Thymus (tissue), 11 donors: ENCODE measurements around the gene RNF40. TPM values are rescaled to one million over a fixed set of nuclear protein-coding genes. Genes with fewer than 3 reads are reported as not detected.
A peak's percentile ranks its signal among the peaks of the same experiment; 100 is the strongest.
"Not testable (repeated sequence)": the region's sequence is repeated elsewhere in the genome, so short reads cannot be mapped to it uniquely, and the experiment has no call there.

Experiments used
- DNase-seq, 9 donors: peaks; one replicate each; pipeline ENCODE4 v3.0.0-alpha.2; 2013; ENCODE audit warnings: low spot score in 9 of 9, low read depth in 6 of 9, missing footprints in 1 of 9
- H3K27ac ChIP-seq, 2 donors: one replicate each; pipeline ENCODE4 v1.5.1; 2013; ENCODE audit warnings: control low read depth in 1 of 2, low read depth in 1 of 2, low read length in 1 of 2, mild to moderate bottlenecking in 1 of 2, moderate library complexity in 1 of 2
- H3K27me3 ChIP-seq, 2 donors: one replicate each; pipeline ENCODE4 v1.5.1; 2013; ENCODE audit warnings: low read length in 1 of 2; ENCODE audit not compliant: control insufficient read depth in 2 of 2, insufficient read depth in 1 of 2
- H3K36me3 ChIP-seq, 2 donors: one replicate each; pipeline ENCODE4 v1.5.1; 2013; ENCODE audit warnings: low read length in 1 of 2, mild to moderate bottlenecking in 1 of 2, moderate library complexity in 1 of 2; ENCODE audit not compliant: control insufficient read depth in 2 of 2, insufficient read depth in 2 of 2
- H3K4me1 ChIP-seq, 2 donors: one replicate each; pipeline ENCODE4 v1.5.1; 2013; ENCODE audit warnings: low read length in 2 of 2; ENCODE audit not compliant: control insufficient read depth in 2 of 2, insufficient read depth in 2 of 2
- H3K4me3 ChIP-seq, 2 donors: one replicate each; pipeline ENCODE4 v1.5.1; 2013; ENCODE audit warnings: low read length in 2 of 2, control low read depth in 1 of 2, mild to moderate bottlenecking in 1 of 2
- H3K9me3 ChIP-seq, 2 donors: one replicate each; pipeline ENCODE4 v1.5.1; 2013; ENCODE audit warnings: low read length in 1 of 2, mild to moderate bottlenecking in 1 of 2; ENCODE audit not compliant: control insufficient read depth in 2 of 2, insufficient read depth in 1 of 2
- WGBS: extraction: QIAGEN DNeasy Blood & Tissue Kit; methylation state at CpG from one replicate; pipeline ENCODE4 v1.1.7; 2013; 5-methylcytosine and 5-hydroxymethylcytosine counted together
- polyA plus RNA-seq: library from polyadenylated mRNA; stranded (reverse); fragments of 200-250 nt; gene quantifications from one replicate; pipeline ENCODE4 v1.2.3, GENCODE V29; 2013
- total RNA-seq: library from RNA; stranded (reverse); fragments of 120-200 nt; gene quantifications from one replicate; pipeline ENCODE4 v1.2.4, GENCODE V29; 2013
- donor health status: healthy.

RNF40 gene
- total and polyA plus RNA-seq, 2 donors: 42.4 to 74.8 TPM

GRCh38 chr16:30797670-30798309 is 35.7 kb downstream of the RNF40 start:
- Histone ChIP-seq H3K27me3 (no peaks in the 10 kb centered on the region), H3K4me1 (peaks cover 0 to 4% of the 10 kb centered on the region in 2 donors), H3K27ac (no peak overlapping the region), H3K9me3 (no peaks in the 10 kb centered on the region), H3K36me3 (no peaks in the 10 kb centered on the region), H3K4me3 (no peak overlapping the region)
- DNase-seq: no peak
- 87% methylated on average over 8 of the region's 8 CpGs for WGBS

DNA sequence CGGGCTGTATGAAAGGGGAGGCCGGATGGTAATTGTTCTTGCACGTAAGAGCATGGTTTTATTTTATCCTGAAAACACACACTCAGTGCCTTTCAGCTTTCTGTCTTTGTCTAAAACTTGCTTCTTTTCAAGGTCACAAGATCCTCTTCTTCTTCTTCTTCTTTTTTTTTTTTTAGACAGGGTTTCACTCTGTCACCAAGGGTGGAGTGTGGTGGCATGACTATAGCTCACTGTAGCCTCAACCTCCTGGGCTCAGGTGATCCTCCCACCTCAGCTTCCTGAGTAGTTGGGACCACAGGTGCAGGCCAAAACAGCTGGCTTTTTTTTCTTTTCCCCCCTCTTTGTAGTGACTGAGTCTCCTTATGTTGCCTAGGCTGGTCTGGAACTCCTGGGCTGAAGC is 40.8 kb downstream of the RNF40 start:
- DNase-seq: peak in 1 of 9 donors; percentile 23
- H3K27ac ChIP-seq: no peak overlapping the region
- peaks cover 4 to 25% of the 10 kb centered on the region in 2 donors for H3K4me1 ChIP-seq
- WGBS: 88% methylated on average over 3 of the region's 3 CpGs
- peaks cover 0 to 18% of the 10 kb centered on the region in 2 donors for H3K27me3 ChIP-seq
- H3K4me3 ChIP-seq: no peak overlapping the region
- no peaks in the 10 kb centered on the region for H3K36me3 ChIP-seq
- no peaks in the 10 kb centered on the region for H3K9me3 ChIP-seq

- 75% methylated on average over 8 of the region's 8 CpGs for WGBS
- H3K36me3 ChIP-seq: no peaks in the 10 kb centered on the region
- H3K4me3 ChIP-seq: peak overlapping the region; percentile 68 to 78
- no peaks in the 10 kb centered on the region for H3K9me3 ChIP-seq
- no peak overlapping the region for H3K27ac ChIP-seq
- DNase-seq: no peak
- peaks cover 4 to 25% of the 10 kb centered on the region in 2 donors for H3K4me1 ChIP-seq
- H3K27me3 ChIP-seq: peaks cover 0 to 18% of the 10 kb centered on the region in 2 donors
Measured at GRCh38 chr16:30805056-30805369, 42.9 kb downstream of the RNF40 start.

GRCh38 chr16:30805370-30806169 is 43.4 kb downstream of the RNF40 start:
- no peaks in the 10 kb centered on the region for H3K9me3 ChIP-seq
- H3K27ac ChIP-seq: peak overlapping the region; percentile 34 to 70
- H3K36me3 ChIP-seq: no peaks in the 10 kb centered on the region
- H3K4me1 ChIP-seq: peaks cover 4 to 25% of the 10 kb centered on the region in 2 donors
- H3K27me3 ChIP-seq: peaks cover 0 to 18% of the 10 kb centered on the region in 2 donors
- DNase-seq: peak in 7 of 9 donors; percentile 27 to 81 (median 53)
- WGBS: 3% methylated on average over 62 of the region's 62 CpGs
- peak overlapping the region; percentile 68 to 78 for H3K4me3 ChIP-seq

- H3K27ac ChIP-seq: no peak overlapping the region
- DNase-seq: no peak
- no peaks in the 10 kb centered on the region for H3K9me3 ChIP-seq
- no peak overlapping the region for H3K4me3 ChIP-seq
- 65% methylated on average over 5 of the region's 5 CpGs for WGBS
- peaks cover 4 to 17% of the 10 kb centered on the region in 2 donors for H3K4me1 ChIP-seq
- H3K27me3 ChIP-seq: peaks cover 0 to 18% of the 10 kb centered on the region in 2 donors
- H3K36me3 ChIP-seq: no peaks in the 10 kb centered on the region
Measured at GRCh38 chr16:30808146-30808545, 46.0 kb downstream of the RNF40 start.

DNA sequence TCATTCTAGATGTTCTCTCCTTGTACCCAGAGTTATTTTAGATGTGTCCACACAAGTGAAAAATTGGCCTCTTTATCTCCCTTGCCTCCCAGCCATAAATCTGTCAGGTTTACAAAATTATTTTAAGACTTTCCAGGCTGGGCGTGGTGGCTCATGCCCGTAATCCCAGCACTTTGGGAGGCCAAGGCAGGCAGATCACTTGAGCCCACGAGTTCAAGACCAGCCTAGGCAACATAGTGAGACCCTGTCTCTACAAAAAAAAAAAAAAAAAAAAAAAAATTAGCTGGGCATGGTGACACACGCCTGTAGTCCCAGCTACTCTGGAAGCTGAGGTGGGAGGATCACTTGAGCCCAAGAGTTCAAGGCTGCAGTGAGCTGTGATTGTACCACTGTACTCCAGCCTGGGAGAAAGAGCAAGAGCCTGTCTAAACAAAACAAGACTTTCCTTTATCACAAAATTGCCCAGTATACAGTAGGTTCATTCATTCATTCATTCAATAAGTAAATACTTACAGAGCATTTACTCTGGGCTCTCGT is 46.8 kb downstream of the RNF40 start:
- Histone ChIP-seq H3K4me1 (peaks cover 4 to 17% of the 10 kb centered on the region in 2 donors), H3K27me3 (peaks cover 0 to 18% of the 10 kb centered on the region in 2 donors)
- H3K27ac ChIP-seq, H3K9me3 ChIP-seq, H3K36me3 ChIP-seq, DNase-seq, H3K4me3 ChIP-seq: not testable (repeated sequence)
- 83% methylated on average over 5 of the region's 5 CpGs for WGBS

GRCh38 chr16:30809675-30810074 is 47.6 kb downstream of the RNF40 start:
- not testable (repeated sequence) for H3K36me3 ChIP-seq, H3K9me3 ChIP-seq, DNase-seq, H3K27ac ChIP-seq, H3K4me3 ChIP-seq
- Histone ChIP-seq H3K27me3 (peaks cover 0 to 18% of the 10 kb centered on the region in 2 donors), H3K4me1 (peaks cover 4 to 22% of the 10 kb centered on the region in 2 donors)
- WGBS: 94% methylated on average over 5 of the region's 5 CpGs

DNA sequence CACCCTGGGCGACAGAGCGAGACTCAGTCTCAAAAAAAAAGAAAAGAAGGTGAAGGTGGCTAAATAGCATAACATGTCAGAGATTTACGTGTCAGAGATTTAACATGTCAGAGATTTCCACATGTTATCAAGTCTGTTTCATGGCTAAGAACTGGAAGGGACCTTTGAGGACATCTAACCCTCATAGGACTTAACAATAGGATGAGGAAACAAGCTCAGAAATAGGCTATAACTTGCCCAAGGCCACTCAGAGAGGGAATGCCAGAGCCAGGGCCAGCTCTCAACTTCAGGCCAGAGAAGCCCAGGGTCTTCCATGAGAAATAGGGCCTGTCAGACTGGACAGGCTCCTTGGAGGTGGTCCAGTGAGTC is 51.7 kb downstream of the RNF40 start:
- Histone ChIP-seq H3K4me1 (peaks cover 2 to 13% of the 10 kb centered on the region in 2 donors), H3K27ac (peak overlapping the region; percentile 69 to 82), H3K36me3 (no peaks in the 10 kb centered on the region), H3K27me3 (no peaks in the 10 kb centered on the region), H3K9me3 (peaks cover 0 to 4% of the 10 kb centered on the region in 2 donors), H3K4me3 (peak overlapping the region; percentile 41 to 56)
- 93% methylated on average over 3 of the region's 3 CpGs for WGBS
- DNase-seq: peak in 1 of 9 donors; percentile 5

DNA sequence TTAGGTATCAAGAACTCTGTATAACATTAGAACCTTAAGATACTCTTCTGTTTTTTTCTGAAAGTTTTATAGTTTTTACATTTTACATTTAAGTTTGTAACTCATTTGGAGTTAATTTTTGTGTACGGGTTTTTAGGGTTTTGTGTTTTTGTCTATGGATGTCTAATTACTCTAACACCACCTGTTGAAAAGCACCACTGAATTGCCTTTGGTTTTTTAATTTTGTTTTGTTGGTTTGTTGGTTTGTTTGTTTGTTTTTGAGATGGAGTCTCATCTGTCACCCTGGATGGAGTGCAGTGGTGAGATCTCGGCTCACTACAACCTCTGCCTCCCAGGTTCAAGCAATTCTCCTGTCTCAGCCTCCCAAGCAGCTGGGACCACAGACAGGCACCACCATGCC is 54.6 kb downstream of the RNF40 start:
- no peak overlapping the region for H3K27ac ChIP-seq
- peaks cover 2 to 13% of the 10 kb centered on the region in 2 donors for H3K4me1 ChIP-seq
- H3K4me3 ChIP-seq: no peak overlapping the region
- H3K9me3 ChIP-seq: peaks cover 0 to 13% of the 10 kb centered on the region in 2 donors
- whole genome bisulfite sequencing: 90% methylated on average over 2 of the region's 2 CpGs
- no peaks in the 10 kb centered on the region for H3K27me3 ChIP-seq
- H3K36me3 ChIP-seq: no peaks in the 10 kb centered on the region
- no peak for DNase-seq
